Measurements from ENCODE around the gene TMTC2.

Gene TMTC2

DNA sequence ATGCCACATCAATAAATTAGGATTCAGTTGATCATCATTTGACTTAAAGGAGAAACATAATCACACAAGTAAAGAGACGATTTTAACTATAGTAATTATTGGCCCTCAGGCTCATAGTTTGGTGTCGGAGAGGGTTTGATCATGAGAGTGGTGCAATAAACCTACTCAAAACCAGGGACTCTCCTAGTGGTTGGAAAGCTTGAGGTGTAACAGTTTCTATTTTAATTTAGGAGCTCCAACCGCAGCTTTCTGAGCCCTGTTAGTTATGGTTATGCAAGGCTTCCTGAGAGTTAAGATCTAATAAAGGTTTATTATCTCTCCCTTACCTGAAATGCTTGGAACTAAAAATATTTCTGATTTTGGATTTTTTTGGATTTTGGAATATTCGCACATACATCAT lies 36.4 kb downstream of the TMTC2 start:
- H3K27ac Mint-ChIP-seq: no peak overlapping the region
- H3K36me3 Mint-ChIP-seq (ENCODE audit: insufficient read depth): no peaks in the 10 kb centered on the region
- no peaks in the 10 kb centered on the region for H3K9me3 Mint-ChIP-seq
- DNase-seq (no peak), ATAC-seq (replicated peaks) (no peak)
- no peak overlapping the region for H3K4me3 Mint-ChIP-seq
- H3K27me3 Mint-ChIP-seq: no peaks in the 10 kb centered on the region
- no peaks in the 10 kb centered on the region for H3K4me1 Mint-ChIP-seq (ENCODE audit: low read depth in 2 of 2)

DNA sequence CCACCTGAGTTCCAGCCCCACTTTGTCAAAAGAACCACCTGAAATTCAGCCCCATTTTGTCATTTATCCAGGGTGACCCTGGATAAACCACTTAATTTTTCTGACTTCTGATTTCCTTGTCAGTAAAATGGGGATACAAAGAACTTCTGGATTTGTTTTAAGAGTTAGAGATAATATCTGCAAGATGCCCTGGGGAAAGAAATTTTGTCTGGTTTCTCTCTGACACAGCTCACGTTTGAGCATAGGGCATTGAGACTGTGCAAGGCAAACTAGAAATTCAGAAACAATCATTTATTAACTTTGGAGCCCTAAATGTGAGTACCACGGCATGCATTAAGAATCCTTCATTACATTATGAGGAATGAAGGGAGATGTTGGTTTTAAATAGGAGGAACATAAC lies 37.2 kb downstream of the TMTC2 start:
- Mint-ChIP-seq H3K36me3 (ENCODE audit: insufficient read depth) (no peaks in the 10 kb centered on the region), H3K4me1 (ENCODE audit: low read depth in 2 of 2) (no peaks in the 10 kb centered on the region), H3K9me3 (no peaks in the 10 kb centered on the region), H3K4me3 (no peak overlapping the region), H3K27ac (no peak overlapping the region), H3K27me3 (no peaks in the 10 kb centered on the region)
- DNase-seq: no peak
- ATAC-seq (replicated peaks): no peak

DNA sequence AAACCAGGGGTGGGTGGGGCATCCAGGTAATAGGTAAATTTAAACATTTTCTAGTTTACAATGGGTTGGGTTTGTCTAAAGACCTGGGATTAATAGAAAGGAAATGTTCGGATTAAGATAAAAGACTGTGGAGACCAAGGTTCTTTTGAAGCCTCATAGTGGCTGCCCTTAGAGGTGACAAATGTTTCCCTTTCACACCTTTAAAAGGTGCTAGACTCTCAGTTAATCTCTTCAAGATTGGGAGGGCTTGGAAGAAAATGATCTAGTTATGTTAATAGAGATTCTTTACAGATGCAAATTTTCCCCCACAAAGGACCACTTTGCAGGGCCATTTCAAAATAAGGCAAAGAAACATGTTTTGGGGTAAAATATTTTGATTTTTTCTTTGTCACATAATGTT lies 39.0 kb downstream of the TMTC2 start:
- no peaks in the 10 kb centered on the region for H3K27me3 Mint-ChIP-seq
- DNase-seq (no peak), ATAC-seq (replicated peaks) (no peak)
- no peaks in the 10 kb centered on the region for H3K4me1 Mint-ChIP-seq (ENCODE audit: low read depth in 2 of 2)
- H3K36me3 Mint-ChIP-seq (ENCODE audit: insufficient read depth): no peaks in the 10 kb centered on the region
- no peak overlapping the region for H3K4me3 Mint-ChIP-seq
- no peaks in the 10 kb centered on the region for H3K9me3 Mint-ChIP-seq
- H3K27ac Mint-ChIP-seq: no peak overlapping the region

DNA sequence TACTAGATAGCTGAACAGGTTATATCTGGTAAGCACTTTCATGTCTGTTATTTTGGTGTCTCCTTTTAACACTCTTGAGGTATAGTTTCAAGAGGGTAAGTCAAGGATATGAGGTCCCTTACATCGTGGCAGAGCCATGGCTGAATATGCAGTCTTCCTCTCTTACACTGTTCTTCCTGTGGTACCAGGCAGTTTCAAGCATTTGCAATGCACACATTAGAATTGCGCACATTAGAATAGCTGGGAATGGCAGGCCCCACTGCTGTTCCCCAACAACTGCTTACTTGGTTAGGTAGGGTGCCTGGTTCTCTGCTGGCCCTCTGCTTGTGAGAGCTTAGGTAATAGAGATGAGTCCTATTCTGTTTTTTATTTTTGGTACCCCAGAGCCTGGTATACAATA lies 41.2 kb downstream of the TMTC2 start:
- no peak overlapping the region for H3K4me3 Mint-ChIP-seq
- no peaks in the 10 kb centered on the region for H3K9me3 Mint-ChIP-seq
- no peak overlapping the region for H3K27ac Mint-ChIP-seq
- H3K27me3 Mint-ChIP-seq: no peaks in the 10 kb centered on the region
- no peaks in the 10 kb centered on the region for H3K4me1 Mint-ChIP-seq (ENCODE audit: low read depth in 2 of 2)
- ATAC-seq (replicated peaks) (no peak), DNase-seq (no peak)
- no peaks in the 10 kb centered on the region for H3K36me3 Mint-ChIP-seq (ENCODE audit: insufficient read depth)

DNA sequence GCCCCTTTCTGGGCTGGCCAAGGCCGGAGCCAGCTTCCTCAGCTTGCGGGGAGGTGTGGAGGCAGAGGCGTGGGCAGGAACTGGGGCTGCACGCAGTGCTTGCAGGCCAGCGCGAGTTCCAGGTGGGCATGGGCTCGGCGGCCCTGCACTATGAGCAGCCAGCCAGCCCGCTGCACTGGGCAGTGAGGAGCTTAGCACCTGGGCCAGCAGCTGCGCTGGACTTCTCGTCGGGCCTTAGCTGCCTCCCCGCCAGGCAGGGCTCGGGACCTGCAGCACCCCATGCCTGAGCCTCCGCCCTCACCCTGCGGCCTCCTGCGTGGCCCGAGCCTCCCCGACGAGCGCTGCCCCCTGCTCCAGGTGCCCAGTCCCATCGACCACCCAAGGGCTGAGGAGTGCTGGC lies 42.0 kb downstream of the TMTC2 start:
- Mint-ChIP-seq H3K4me1 (ENCODE audit: low read depth in 2 of 2) (no peaks in the 10 kb centered on the region), H3K4me3 (no peak overlapping the region), H3K9me3 (no peaks in the 10 kb centered on the region), H3K36me3 (ENCODE audit: insufficient read depth) (no peaks in the 10 kb centered on the region), H3K27ac (no peak overlapping the region), H3K27me3 (no peaks in the 10 kb centered on the region)
- DNase-seq (no peak), ATAC-seq (replicated peaks) (no peak)

DNA sequence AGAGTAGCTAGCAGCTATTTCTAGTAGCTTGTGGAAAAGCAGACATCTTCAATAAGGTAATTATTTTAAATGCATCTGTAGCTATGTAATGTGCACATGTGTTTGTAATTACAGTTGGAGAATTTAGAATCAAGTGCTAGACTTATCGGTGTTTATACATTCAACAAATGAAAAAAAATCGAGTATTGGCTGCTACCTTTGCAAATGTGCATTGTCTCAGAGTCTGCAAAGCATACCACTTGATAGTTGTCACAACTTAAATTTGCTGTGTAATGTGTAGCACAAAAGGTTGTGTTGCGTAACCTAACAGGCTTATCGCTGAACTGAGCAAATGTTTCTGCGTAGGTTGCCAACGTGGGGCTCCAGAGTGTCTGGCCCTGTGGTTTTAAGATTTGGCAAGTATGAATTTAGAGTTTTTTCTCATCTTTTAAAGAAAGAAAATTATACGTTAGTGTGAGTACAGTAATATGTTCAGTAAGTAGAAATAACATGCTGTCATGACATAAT lies 44.3 kb downstream of the TMTC2 start:
- H3K27me3 Mint-ChIP-seq: no peaks in the 10 kb centered on the region
- H3K4me1 Mint-ChIP-seq (ENCODE audit: low read depth in 2 of 2): no peaks in the 10 kb centered on the region
- H3K27ac Mint-ChIP-seq: no peak overlapping the region
- no peaks in the 10 kb centered on the region for H3K36me3 Mint-ChIP-seq (ENCODE audit: insufficient read depth)
- ATAC-seq (replicated peaks) (no peak), DNase-seq (no peak)
- H3K4me3 Mint-ChIP-seq: no peak overlapping the region
- no peaks in the 10 kb centered on the region for H3K9me3 Mint-ChIP-seq

DNA sequence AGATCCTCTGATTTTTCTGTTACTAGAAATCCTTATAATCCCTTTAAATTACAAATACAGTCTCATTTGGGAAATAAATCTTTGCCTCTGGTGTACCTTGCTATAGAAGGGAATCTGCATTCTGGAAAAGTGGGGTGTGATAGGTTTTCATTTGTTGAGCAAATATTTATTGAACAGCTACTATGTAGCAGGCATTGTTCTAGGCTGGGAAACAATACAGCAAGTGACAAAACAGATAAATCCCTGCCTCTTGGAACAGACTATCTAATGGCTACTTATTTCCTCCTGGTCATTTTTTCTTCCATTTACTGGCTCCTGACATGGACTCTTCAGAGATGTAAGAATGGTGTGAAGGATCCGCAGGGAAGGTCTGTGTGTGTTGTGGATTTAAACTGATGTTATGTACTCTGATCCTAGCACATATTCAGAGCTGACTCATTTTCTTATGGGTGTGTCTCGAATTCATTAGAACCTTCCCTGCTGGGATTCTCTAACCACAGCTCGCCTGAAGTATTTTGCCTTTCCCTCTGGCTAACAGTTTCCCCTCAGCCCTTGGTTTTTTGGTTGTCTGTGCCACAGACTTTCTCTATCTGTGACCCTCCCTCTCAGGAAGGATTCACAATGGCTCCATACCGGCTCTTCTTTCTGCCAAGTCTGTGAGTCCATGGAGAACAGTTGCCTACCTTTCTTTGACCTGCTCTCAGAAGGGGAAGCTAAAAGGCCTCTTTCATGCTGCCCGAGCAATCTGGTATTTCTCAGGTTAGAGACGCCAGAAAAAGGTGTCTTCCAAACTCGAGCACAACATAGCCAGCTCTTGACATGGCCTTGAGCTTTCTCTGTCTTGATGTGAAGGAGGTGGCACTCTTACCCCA lies 53.7 kb downstream of the TMTC2 start:
- no peak overlapping the region for H3K27ac Mint-ChIP-seq
- DNase-seq: no peak

DNA sequence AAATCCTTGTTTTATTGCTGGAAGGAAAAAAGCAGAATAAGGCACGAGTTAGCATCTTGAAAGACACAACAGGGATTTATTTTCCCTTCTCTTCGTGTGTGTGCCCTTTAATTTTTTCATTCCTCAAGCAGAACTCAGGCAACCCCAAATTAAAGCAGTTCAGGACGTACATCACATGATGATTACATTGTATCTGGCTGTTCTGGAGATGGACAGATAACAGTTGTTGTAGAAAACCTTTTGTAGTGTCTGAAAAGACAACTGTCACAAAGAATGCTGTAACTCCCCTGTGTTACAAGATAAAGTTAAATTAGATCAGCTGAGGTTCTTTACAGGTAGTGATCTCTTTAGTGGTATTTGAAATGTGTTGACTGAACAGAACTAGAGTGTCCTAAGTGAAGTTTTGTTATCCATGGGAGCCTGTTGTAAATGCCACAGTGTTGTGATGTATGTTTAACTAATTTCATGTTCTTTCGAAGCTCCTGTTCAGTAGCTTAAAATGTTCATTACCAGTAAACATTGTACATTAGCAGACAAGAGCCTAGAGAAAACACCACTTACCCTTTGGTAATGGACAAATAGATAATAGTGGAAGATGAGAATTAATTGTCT lies 58.5 kb downstream of the TMTC2 start:
- peaks cover 0 to under 1% of the 10 kb centered on the region in 2 donors for H3K9me3 Mint-ChIP-seq
- H3K27ac Mint-ChIP-seq: no peak overlapping the region
- H3K4me1 Mint-ChIP-seq (ENCODE audit: low read depth in 2 of 2): no peaks in the 10 kb centered on the region
- DNase-seq (no peak), ATAC-seq (replicated peaks) (no peak)
- H3K27me3 Mint-ChIP-seq: no peaks in the 10 kb centered on the region
- no peaks in the 10 kb centered on the region for H3K36me3 Mint-ChIP-seq (ENCODE audit: insufficient read depth)
- no peak overlapping the region for H3K4me3 Mint-ChIP-seq

More for the DNA sequence above, 53.7 kb downstream of the TMTC2 start:
- no peaks in the 10 kb centered on the region for H3K9me3 Mint-ChIP-seq
- ATAC-seq (replicated peaks): no peak
- H3K27me3 Mint-ChIP-seq: no peaks in the 10 kb centered on the region
- H3K36me3 Mint-ChIP-seq (ENCODE audit: insufficient read depth): no peaks in the 10 kb centered on the region
- no peak overlapping the region for H3K4me3 Mint-ChIP-seq
- H3K4me1 Mint-ChIP-seq (ENCODE audit: low read depth in 2 of 2): no peaks in the 10 kb centered on the region

DNA sequence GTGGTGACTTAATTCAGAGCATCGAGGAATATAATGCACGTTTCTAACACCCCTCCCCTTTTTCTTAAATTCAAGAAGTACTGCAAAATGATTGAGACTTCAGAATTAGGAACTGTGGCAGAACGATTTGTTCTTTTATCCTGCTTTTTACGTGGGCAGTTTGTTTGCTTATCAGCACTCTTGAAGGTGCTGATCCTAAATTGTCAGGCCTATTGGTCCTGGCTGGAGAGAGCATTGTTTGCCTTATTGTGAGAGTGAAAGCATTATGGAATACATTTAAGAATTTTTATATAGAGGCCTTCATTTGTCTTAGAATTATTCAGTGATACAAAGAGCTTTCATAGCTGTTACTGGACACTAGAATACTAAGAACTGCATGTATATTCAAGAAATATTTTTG lies 59.1 kb downstream of the TMTC2 start:
- DNase-seq (no peak), ATAC-seq (replicated peaks) (no peak)
- Mint-ChIP-seq H3K27me3 (no peaks in the 10 kb centered on the region), H3K4me1 (ENCODE audit: low read depth in 2 of 2) (no peaks in the 10 kb centered on the region), H3K36me3 (ENCODE audit: insufficient read depth) (no peaks in the 10 kb centered on the region), H3K4me3 (no peak overlapping the region), H3K9me3 (peaks cover 0 to 1% of the 10 kb centered on the region in 2 donors), H3K27ac (no peak overlapping the region)

DNA sequence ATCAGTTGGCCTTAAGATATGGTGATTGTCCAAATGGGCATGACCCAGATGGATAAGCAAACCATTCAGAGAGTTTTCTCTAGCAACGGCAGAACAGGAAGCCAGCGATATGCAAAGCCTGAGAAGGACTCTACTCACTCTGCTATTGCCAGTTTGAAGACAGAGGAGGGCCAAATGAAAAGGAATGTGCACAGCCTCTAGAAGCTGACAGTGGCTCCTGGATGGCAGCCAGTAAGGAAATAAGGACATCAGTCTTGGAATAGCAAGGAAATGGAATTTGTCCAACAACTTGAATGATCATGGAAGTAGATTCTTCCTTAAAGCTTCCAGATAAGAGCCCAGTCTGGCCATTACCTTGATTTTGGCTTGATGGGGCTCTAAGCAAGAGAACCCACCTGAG lies 60.0 kb downstream of the TMTC2 start:
- no peaks in the 10 kb centered on the region for H3K4me1 Mint-ChIP-seq (ENCODE audit: low read depth in 2 of 2)
- H3K27me3 Mint-ChIP-seq: no peaks in the 10 kb centered on the region
- no peak overlapping the region for H3K4me3 Mint-ChIP-seq
- peaks cover 0 to 1% of the 10 kb centered on the region in 2 donors for H3K9me3 Mint-ChIP-seq
- ATAC-seq (replicated peaks) (no peak), DNase-seq (no peak)
- H3K27ac Mint-ChIP-seq: no peak overlapping the region
- H3K36me3 Mint-ChIP-seq (ENCODE audit: insufficient read depth): no peaks in the 10 kb centered on the region

DNA sequence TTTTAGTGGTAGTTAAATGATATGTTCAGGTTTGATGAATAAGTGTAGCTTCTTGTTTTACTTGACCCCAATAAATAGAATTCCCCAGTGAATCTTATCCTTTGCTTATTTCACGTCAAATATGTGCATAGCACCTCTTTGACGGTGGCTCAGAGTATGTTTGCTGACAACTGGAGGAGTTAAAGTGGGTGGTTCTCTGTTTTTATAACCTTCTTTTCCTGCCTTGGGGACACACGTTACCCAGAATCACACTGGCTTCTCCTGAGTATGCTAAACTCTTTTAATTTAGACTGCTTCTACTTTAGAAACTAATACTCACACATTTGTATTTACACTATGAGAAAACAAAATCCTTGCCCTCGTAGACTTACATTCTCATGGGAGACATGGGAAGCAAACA lies 62.3 kb downstream of the TMTC2 start:
- Mint-ChIP-seq H3K36me3 (ENCODE audit: insufficient read depth) (no peaks in the 10 kb centered on the region), H3K27ac (no peak overlapping the region), H3K4me1 (ENCODE audit: low read depth in 2 of 2) (no peaks in the 10 kb centered on the region), H3K4me3 (no peak overlapping the region), H3K9me3 (peaks cover 0 to 1% of the 10 kb centered on the region in 2 donors), H3K27me3 (no peaks in the 10 kb centered on the region)
- ATAC-seq (replicated peaks) (no peak), DNase-seq (no peak)

DNA sequence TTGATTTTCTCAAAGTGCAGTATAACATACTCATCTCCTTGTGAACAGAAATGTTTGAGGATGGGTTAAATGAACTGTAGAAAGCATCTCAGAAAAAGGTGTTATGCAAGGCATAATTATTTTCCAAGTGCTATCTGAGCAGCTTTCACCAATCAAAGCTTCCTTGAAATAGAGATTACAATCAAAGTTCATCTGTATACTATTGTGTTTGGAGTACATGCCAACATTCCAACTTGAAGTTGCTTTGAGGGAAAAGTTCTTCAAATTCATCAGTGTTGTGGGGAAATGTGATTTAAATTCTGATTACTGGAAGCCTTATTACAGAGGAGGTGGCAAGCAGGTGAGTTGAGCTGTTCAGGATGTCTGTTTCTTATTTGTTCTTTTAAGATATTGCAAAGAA lies 68.2 kb downstream of the TMTC2 start:
- H3K9me3 Mint-ChIP-seq: peaks cover 0 to 1% of the 10 kb centered on the region in 2 donors
- no peak overlapping the region for H3K4me3 Mint-ChIP-seq
- no peaks in the 10 kb centered on the region for H3K27me3 Mint-ChIP-seq
- DNase-seq (no peak), ATAC-seq (replicated peaks) (no peak)
- no peak overlapping the region for H3K27ac Mint-ChIP-seq
- no peaks in the 10 kb centered on the region for H3K36me3 Mint-ChIP-seq (ENCODE audit: insufficient read depth)
- H3K4me1 Mint-ChIP-seq (ENCODE audit: low read depth in 2 of 2): no peaks in the 10 kb centered on the region

DNA sequence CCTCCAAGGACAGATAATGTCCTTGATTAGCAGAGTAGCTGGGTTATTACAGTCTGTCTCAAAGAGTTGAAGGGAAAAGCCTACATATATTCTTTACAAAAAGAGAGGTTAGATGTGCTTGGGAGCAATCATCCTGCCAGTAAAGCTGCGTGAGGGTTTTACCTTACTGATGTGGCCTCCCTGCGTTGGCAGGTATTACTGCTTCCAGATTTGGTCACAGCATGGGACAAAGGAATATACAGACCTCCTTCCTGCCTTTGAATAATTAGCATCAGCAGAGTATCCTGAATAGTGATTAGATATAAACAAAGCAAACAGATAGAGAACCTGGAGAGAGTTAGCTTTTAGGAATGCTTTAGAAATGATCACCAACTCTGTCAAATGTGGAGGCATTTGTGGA lies 69.6 kb downstream of the TMTC2 start:
- Mint-ChIP-seq H3K36me3 (ENCODE audit: insufficient read depth) (no peaks in the 10 kb centered on the region), H3K27ac (no peak overlapping the region), H3K4me1 (ENCODE audit: low read depth in 2 of 2) (no peaks in the 10 kb centered on the region), H3K27me3 (no peaks in the 10 kb centered on the region), H3K4me3 (no peak overlapping the region), H3K9me3 (no peaks in the 10 kb centered on the region)
- ATAC-seq (replicated peaks) (no peak), DNase-seq (no peak)

DNA sequence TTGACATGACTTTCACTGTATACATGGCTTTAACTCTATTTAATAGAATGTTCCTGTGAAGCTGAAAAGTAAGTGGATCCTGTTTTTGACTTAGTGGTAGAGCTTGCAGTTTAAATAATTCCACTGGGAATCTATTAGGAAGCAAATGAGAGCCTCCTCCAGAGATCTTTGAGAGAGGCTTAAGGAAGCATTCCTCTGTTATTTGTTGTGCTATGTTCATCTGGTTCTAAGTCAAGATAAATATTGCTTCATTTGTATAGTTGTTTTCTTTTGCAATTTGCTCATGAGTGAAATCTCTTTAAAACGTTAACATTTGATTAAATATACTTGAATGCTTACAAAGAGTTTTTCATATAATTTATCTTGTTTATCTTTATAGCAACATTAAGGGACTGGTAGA lies 70.4 kb downstream of the TMTC2 start:
- DNase-seq (no peak), ATAC-seq (replicated peaks) (no peak)
- no peak overlapping the region for H3K4me3 Mint-ChIP-seq
- H3K9me3 Mint-ChIP-seq: no peaks in the 10 kb centered on the region
- no peaks in the 10 kb centered on the region for H3K36me3 Mint-ChIP-seq (ENCODE audit: insufficient read depth)
- no peaks in the 10 kb centered on the region for H3K4me1 Mint-ChIP-seq (ENCODE audit: low read depth in 2 of 2)
- no peaks in the 10 kb centered on the region for H3K27me3 Mint-ChIP-seq
- H3K27ac Mint-ChIP-seq: no peak overlapping the region

Data from effector memory CD8-positive, alpha-beta T cell (primary cell).